ENCODE results near the gene KANSL1. TPM values are rescaled to one million over a fixed set of nuclear protein-coding genes. Genes with fewer than 3 reads are reported as not detected.

Gene KANSL1
- total and polyA plus RNA-seq, 9 donors, result 30.4 to 107 (median 77.7) TPM

DNA sequence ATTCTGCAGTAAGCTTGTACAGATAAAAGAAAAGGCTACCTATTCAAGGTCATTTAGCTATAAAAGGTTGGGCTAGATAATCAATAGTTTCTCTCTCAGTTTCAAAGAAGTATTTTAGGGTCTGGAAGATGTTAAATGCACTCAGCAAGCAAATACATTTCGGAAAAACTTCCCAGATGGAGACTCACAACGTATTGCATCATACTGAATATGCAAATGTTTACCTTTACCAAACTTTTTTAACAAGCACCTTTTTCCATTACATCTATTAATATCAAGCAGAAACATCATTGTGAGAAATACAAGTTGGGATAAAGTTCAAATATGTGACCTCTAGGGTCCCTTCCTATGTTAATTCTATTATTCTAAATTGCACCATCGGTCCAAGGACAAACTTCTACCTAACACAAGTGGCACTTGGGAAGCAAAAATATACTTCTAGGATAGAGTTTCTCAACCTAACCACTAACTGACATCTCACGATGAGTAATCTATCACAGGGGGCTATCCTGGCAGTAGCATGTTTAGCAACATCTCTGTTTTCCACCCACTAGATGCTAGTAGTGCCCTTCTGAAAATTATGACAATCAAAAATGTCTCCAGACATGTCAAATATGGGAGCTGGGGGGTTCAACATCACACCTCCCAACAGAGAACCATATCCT, 14.5 kb downstream of the KANSL1 start:
- H3K4me1 ChIP-seq (ENCODE audit: insufficient read depth), result peaks cover 26% of the 10 kb centered on the region
- H3K9me3 ChIP-seq, result no peaks in the 10 kb centered on the region
- H3K27me3 ChIP-seq, result no peaks in the 10 kb centered on the region
- WGBS, 3 donors, result 64 to 74% (median 72%) methylated on average over 4 of the region's 4 CpGs
- no peak for DNase-seq
- TF ChIP-seq POLR2A (IDR thresholded peaks at IDR 0.05) (no peak), EP300 (IDR thresholded peaks at IDR 0.05) (no peak)
- TF ChIP-seq, protein P1, sequence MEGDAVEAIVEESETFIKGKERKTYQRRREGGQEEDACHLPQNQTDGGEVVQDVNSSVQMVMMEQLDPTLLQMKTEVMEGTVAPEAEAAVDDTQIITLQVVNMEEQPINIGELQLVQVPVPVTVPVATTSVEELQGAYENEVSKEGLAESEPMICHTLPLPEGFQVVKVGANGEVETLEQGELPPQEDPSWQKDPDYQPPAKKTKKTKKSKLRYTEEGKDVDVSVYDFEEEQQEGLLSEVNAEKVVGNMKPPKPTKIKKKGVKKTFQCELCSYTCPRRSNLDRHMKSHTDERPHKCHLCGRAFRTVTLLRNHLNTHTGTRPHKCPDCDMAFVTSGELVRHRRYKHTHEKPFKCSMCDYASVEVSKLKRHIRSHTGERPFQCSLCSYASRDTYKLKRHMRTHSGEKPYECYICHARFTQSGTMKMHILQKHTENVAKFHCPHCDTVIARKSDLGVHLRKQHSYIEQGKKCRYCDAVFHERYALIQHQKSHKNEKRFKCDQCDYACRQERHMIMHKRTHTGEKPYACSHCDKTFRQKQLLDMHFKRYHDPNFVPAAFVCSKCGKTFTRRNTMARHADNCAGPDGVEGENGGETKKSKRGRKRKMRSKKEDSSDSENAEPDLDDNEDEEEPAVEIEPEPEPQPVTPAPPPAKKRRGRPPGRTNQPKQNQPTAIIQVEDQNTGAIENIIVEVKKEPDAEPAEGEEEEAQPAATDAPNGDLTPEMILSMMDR (IDR thresholded peaks at IDR 0.05), result no peak
- H3K4me3 ChIP-seq, result no peak overlapping the region
- intact Hi-C loops (cut with DNase I), result no loop called here
- no peaks in the 10 kb centered on the region for H3K36me3 ChIP-seq
- H3K27ac ChIP-seq, result no peak overlapping the region

DNA sequence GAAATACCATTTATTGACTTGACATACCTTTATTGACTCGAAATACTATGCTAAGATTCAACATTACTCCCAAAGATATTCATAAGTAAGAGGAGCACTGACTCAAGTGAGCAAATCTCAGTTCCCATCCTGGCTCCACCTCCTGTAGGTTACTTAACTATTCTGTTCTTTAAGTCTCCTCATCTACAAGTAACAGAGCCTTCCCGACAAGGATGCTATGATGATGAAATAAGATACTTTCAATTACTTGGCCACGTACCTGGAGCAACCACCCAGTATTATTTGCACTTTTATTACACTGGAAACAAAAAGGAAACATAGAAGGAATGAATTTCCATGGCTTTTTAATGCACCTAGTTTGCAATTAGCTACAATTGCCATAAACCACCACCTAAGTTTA, 16.3 kb downstream of the KANSL1 start:
- Histone ChIP-seq H3K4me1 (ENCODE audit: insufficient read depth) (peaks cover 26% of the 10 kb centered on the region), H3K27me3 (no peaks in the 10 kb centered on the region), H3K36me3 (no peaks in the 10 kb centered on the region), H3K9me3 (no peaks in the 10 kb centered on the region), H3K4me3 (no peak overlapping the region), H3K27ac (no peak overlapping the region)
- 83 to 87% (median 83%) methylated on average over 3 of the region's 3 CpGs for WGBS, 3 donors
- intact Hi-C loops (cut with DNase I), result no loop called here
- no peak for DNase-seq
- no peak for TF ChIP-seq EP300 (IDR thresholded peaks at IDR 0.05)
- TF ChIP-seq, protein P1 (IDR thresholded peaks at IDR 0.05), result no peak
- no peak for TF ChIP-seq POLR2A (IDR thresholded peaks at IDR 0.05)

DNA sequence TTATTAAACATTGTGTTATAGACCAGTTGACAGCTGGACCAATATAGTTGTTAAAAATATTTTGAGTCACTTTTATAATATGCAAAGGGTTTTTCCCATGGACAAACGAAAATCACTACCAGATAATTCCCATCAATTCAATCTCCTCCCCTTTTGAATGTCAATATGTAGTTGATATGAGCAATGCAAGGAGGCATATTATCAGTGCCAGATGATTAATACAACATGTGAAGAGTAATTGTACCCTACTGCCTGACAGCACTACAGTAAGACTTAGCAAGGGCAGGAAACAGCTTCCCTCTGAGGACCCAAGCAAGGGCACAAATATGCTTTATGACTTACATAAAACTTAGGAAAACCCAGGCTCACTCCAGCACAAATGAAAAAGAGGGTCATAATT, 17.3 kb downstream of the KANSL1 start:
- Histone ChIP-seq H3K9me3 (no peaks in the 10 kb centered on the region), H3K4me1 (ENCODE audit: insufficient read depth) (peaks cover 24% of the 10 kb centered on the region), H3K4me3 (no peak overlapping the region), H3K27me3 (no peaks in the 10 kb centered on the region), H3K27ac (no peak overlapping the region), H3K36me3 (no peaks in the 10 kb centered on the region)
- intact Hi-C loops (cut with DNase I), result no loop called here
- no peak for TF ChIP-seq POLR2A (IDR thresholded peaks at IDR 0.05)
- TF ChIP-seq EP300 (IDR thresholded peaks at IDR 0.05), result no peak
- TF ChIP-seq, protein P1 (IDR thresholded peaks at IDR 0.05), result no peak
- WGBS, 3 donors, result 33 to 40% (median 39%) methylated on average over 1 of the region's 1 CpG
- DNase-seq, result no peak

DNA sequence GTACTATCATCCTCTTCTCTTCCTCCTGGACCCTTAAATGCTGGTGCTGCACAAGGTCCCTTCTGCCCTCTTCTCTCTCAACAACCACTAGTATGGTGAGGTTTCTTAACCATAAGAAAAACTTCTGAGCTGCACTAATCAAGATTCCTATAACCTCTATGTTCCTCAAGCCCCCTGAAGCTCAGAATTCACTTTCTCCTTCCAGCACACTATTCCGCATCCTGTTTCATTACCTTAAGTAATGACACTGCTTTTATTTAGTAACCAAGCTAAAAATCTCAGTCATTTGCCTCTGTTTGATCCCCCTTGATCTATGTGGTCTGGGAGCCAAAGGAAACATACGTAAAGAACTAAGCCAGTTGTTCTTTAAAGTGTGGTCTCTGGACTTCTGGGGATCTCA, 20.1 kb downstream of the KANSL1 start:
- no peak for TF ChIP-seq EP300 (IDR thresholded peaks at IDR 0.05)
- TF ChIP-seq, protein P1 (IDR thresholded peaks at IDR 0.05), result no peak
- TF ChIP-seq POLR2A (IDR thresholded peaks at IDR 0.05), result no peak
- Histone ChIP-seq H3K4me3 (no peak overlapping the region), H3K27me3 (no peaks in the 10 kb centered on the region), H3K9me3 (no peaks in the 10 kb centered on the region), H3K36me3 (no peaks in the 10 kb centered on the region), H3K27ac (no peak overlapping the region), H3K4me1 (ENCODE audit: insufficient read depth) (peaks cover 15% of the 10 kb centered on the region)
- no peak for DNase-seq
- WGBS, 3 donors, result 83 to 91% (median 88%) methylated on average over 2 of the region's 2 CpGs
- intact Hi-C loops (cut with DNase I), result no loop called here
